KMS-11 (cell line): ENCODE data around the gene SUZ12.
"Not testable (repeated sequence)": the region's sequence is repeated elsewhere in the genome, so short reads cannot be mapped to it uniquely, and the experiment has no call there.

Source experiments
- H2AFZ ChIP-seq: fragments of 200-600 bp; sonication (generic); 2 replicates; pipeline ENCODE4 v1.6.1; 2016; ENCODE audit warnings: antibody characterized with exemption, mixed run types, low read depth
- H3K27ac ChIP-seq: fragments of 200-600 bp; sonication (generic); 2 replicates; pipeline ENCODE4 v1.6.1; 2016; ENCODE audit warnings: mild to moderate bottlenecking, mixed run types
- H3K27me3 ChIP-seq: fragments of 200-600 bp; sonication (generic); 2 replicates; pipeline ENCODE4 v1.6.1; 2017; ENCODE audit warnings: mild to moderate bottlenecking, low read depth, mixed run types, moderate library complexity; ENCODE audit not compliant: insufficient read depth
- H3K36me3 ChIP-seq: fragments of 200-600 bp; sonication (generic); 2 replicates; pipeline ENCODE4 v1.6.1; 2017; ENCODE audit warnings: mild to moderate bottlenecking, mixed run types; ENCODE audit not compliant: insufficient read depth
- H3K4me1 ChIP-seq: fragments of 200-600 bp; sonication (generic); 2 replicates; pipeline ENCODE4 v1.6.1; 2016; ENCODE audit warnings: mild to moderate bottlenecking, low read depth, mixed run types; ENCODE audit not compliant: poor library complexity, severe bottlenecking
- H3K4me2 ChIP-seq: fragments of 200-600 bp; sonication (generic); 2 replicates; pipeline ENCODE4 v1.7.0; 2016; ENCODE audit warnings: mild to moderate bottlenecking, mixed run types
- H3K4me3 ChIP-seq: fragments of 200-600 bp; sonication (generic); IDR thresholded peaks from 2 replicates; pipeline ENCODE4 v1.6.1; 2017; ENCODE audit warnings: low read depth, low read length, mixed read lengths; ENCODE audit not compliant: insufficient read depth
- H3K79me2 ChIP-seq: fragments of 200-600 bp; sonication (generic); 2 replicates; pipeline ENCODE4 v1.6.1; 2016; ENCODE audit warnings: low read depth, mixed run types; ENCODE audit not compliant: insufficient read depth
- H3K9ac ChIP-seq: fragments of 200-600 bp; sonication (generic); 2 replicates; pipeline ENCODE4 v1.6.1; 2016; ENCODE audit warnings: mild to moderate bottlenecking, mixed run types
- H4K20me1 ChIP-seq: fragments of 200-600 bp; sonication (generic); 2 replicates; pipeline ENCODE4 v1.6.1; 2016; ENCODE audit warnings: mild to moderate bottlenecking, mixed run types; ENCODE audit not compliant: insufficient read depth
- CTCF ChIP-seq: fragments of 200-600 bp; sonication (generic); conservative IDR thresholded peaks from 2 replicates; pipeline ENCODE4 v1.6.1; 2017; ENCODE audit warnings: low read depth, mild to moderate bottlenecking, antibody characterized with exemption, low read length, moderate library complexity, mixed read lengths

Gene SUZ12

DNA sequence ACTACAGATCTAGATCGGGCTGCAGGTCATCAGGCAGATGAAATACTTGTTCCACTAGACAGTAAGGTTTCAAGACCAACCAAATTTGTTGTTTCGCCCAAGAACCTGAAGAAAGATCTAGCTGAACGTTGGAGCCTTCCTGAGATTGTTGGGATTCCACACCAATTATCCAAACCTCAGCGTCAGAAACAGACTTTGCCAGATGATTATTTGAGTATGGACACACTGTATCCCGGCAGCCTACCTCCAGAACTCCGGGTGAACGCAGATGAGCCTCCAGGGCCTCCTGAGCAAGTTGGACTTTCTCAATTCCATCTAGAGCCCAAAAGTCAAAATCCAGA lies 84.8 kb downstream of the SUZ12 start:
- Histone ChIP-seq H2AFZ (no peak overlapping the region), H3K36me3 (no peaks in the 10 kb centered on the region), H3K4me3 (no peak overlapping the region), H3K4me1 (no peaks in the 10 kb centered on the region), H3K79me2 (no peaks in the 10 kb centered on the region), H3K9ac (no peak overlapping the region), H3K27me3 (no peaks in the 10 kb centered on the region), H4K20me1 (no peaks in the 10 kb centered on the region), H3K4me2 (no peak overlapping the region), H3K27ac (no peak overlapping the region)
- TF ChIP-seq CTCF, result no peak

DNA sequence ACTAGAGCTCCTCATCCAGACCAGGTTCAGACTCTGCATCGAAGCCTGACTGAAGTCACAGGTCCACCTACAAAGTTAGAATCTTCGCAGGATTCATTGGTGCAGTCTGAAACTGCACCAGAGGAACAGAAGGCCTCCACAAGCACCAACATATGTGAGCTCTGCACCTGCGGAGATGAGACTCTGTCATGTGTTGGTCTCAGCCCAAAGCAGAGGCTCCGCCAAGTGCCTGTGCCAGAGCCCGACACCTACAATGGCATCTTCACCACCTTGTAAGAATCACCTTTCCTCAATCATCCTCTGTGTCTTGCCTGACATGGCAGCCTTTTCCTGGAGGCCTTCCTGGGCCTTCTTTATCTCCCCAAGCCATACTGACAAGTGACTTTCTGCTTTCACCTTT lies 85.7 kb downstream of the SUZ12 start:
- H4K20me1 ChIP-seq, H3K4me3 ChIP-seq, H2AFZ ChIP-seq, H3K4me2 ChIP-seq, H3K36me3 ChIP-seq, H3K27ac ChIP-seq, H3K79me2 ChIP-seq, H3K4me1 ChIP-seq, H3K9ac ChIP-seq, H3K27me3 ChIP-seq: not testable (repeated sequence)

- not testable (repeated sequence) for H3K9ac ChIP-seq, H3K4me2 ChIP-seq, H4K20me1 ChIP-seq, H3K4me3 ChIP-seq, H3K27ac ChIP-seq, H3K27me3 ChIP-seq, H2AFZ ChIP-seq, H3K4me1 ChIP-seq, H3K79me2 ChIP-seq, H3K36me3 ChIP-seq
Measured at GRCh38 chr17:32027271-32027670, 90.5 kb downstream of the SUZ12 start.

GRCh38 chr17:32033223-32033622 lies 96.4 kb downstream of the SUZ12 start:
- Histone ChIP-seq H3K4me3 (no peak overlapping the region), H3K4me2 (no peak overlapping the region), H3K36me3 (no peaks in the 10 kb centered on the region), H3K27ac (no peak overlapping the region), H4K20me1 (no peaks in the 10 kb centered on the region), H3K27me3 (no peaks in the 10 kb centered on the region), H3K9ac (no peak overlapping the region), H3K4me1 (peaks cover 10% of the 10 kb centered on the region), H2AFZ (no peak overlapping the region), H3K79me2 (no peaks in the 10 kb centered on the region)
- no peak for TF ChIP-seq CTCF

GRCh38 chr17:32033812-32034211 lies 97.0 kb downstream of the SUZ12 start:
- H4K20me1 ChIP-seq, H3K36me3 ChIP-seq, H3K27me3 ChIP-seq, H3K79me2 ChIP-seq, H3K4me3 ChIP-seq, H3K4me2 ChIP-seq, H2AFZ ChIP-seq, H3K27ac ChIP-seq, H3K9ac ChIP-seq: not testable (repeated sequence)
- peaks cover 10% of the 10 kb centered on the region for H3K4me1 ChIP-seq

- not testable (repeated sequence) for H3K27me3 ChIP-seq, H3K4me3 ChIP-seq, H2AFZ ChIP-seq, H3K4me2 ChIP-seq, H3K4me1 ChIP-seq, H3K79me2 ChIP-seq, H3K27ac ChIP-seq, H4K20me1 ChIP-seq, H3K36me3 ChIP-seq, H3K9ac ChIP-seq
Measured at GRCh38 chr17:32040246-32040645, 103.4 kb downstream of the SUZ12 start.

GRCh38 chr17:32041306-32041875 lies 104.6 kb downstream of the SUZ12 start:
- not testable (repeated sequence) for H3K79me2 ChIP-seq, H2AFZ ChIP-seq, H3K27ac ChIP-seq, H3K4me2 ChIP-seq, H3K36me3 ChIP-seq, H4K20me1 ChIP-seq, H3K4me1 ChIP-seq, H3K4me3 ChIP-seq, H3K27me3 ChIP-seq, H3K9ac ChIP-seq

- H2AFZ ChIP-seq, H3K36me3 ChIP-seq, H4K20me1 ChIP-seq, H3K9ac ChIP-seq, H3K79me2 ChIP-seq, H3K4me1 ChIP-seq, H3K27ac ChIP-seq, H3K4me3 ChIP-seq, H3K27me3 ChIP-seq, H3K4me2 ChIP-seq: not testable (repeated sequence)
Measured at GRCh38 chr17:32042266-32042665, 105.5 kb downstream of the SUZ12 start.

DNA sequence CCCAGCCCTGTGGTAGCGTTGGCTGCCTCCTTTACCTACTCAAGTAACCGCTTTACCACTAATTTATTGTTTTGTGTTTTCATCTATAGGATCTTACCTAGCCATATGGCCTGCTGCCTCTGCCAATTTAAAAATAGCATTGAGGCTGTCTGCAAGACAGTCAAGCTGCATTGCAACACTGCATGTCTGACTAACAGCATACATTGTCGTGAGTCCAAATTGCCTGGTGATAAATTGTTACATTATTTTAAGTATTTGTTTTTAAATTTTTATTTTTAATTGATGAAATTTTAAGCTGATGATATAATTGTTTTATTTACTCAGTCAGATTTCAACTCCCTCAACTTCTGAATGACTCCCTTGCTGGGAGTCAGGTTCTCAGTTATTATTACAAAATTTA lies 108.8 kb downstream of the SUZ12 start:
- not testable (repeated sequence) for H4K20me1 ChIP-seq, H2AFZ ChIP-seq, H3K36me3 ChIP-seq, H3K4me1 ChIP-seq, H3K79me2 ChIP-seq, H3K27ac ChIP-seq, H3K4me3 ChIP-seq, H3K4me2 ChIP-seq, H3K27me3 ChIP-seq, H3K9ac ChIP-seq
